Parathyroid adenoma (tissue), 2 donors: Measurements from ENCODE around the gene RAG2.

Source experiments
- H2AFZ ChIP-seq: fragments of 300-600 bp; sonication (generic); one replicate; pipeline ENCODE4 v1.7.0; 2017; ENCODE audit warnings: antibody characterized with exemption, mild to moderate bottlenecking
- H3K27ac ChIP-seq: fragments of 300-600 bp; sonication (generic); one replicate; pipeline ENCODE4 v1.7.0; 2017
- H3K27me3 ChIP-seq: fragments of 300-600 bp; sonication (generic); one replicate; pipeline ENCODE4 v1.7.0; 2017; ENCODE audit warnings: low read length; ENCODE audit not compliant: control insufficient read depth, insufficient read depth
- H3K36me3 ChIP-seq: fragments of 300-600 bp; sonication (generic); one replicate; pipeline ENCODE4 v1.7.0; 2017; ENCODE audit warnings: low read length; ENCODE audit not compliant: control insufficient read depth, insufficient read depth
- H3K4me1 ChIP-seq: fragments of 300-600 bp; sonication (generic); one replicate; pipeline ENCODE4 v1.7.0; 2017; ENCODE audit warnings: control low read depth
- H3K4me2 ChIP-seq: fragments of 300-600 bp; sonication (generic); one replicate; pipeline ENCODE4 v1.7.0; 2017; ENCODE audit warnings: low read length
- H3K4me3 ChIP-seq: fragments of 300-600 bp; sonication (generic); one replicate; pipeline ENCODE4 v1.7.0; 2017; ENCODE audit warnings: low read depth, low read length
- H3K79me2 ChIP-seq: fragments of 300-600 bp; sonication (generic); one replicate; pipeline ENCODE4 v1.7.0; 2017; ENCODE audit warnings: control low read depth
- H3K9ac ChIP-seq: fragments of 300-600 bp; sonication (generic); one replicate; pipeline ENCODE4 v1.7.0; 2017; ENCODE audit warnings: mild to moderate bottlenecking
- H3K9me3 ChIP-seq: fragments of 300-600 bp; sonication (generic); one replicate; pipeline ENCODE4 v1.7.0; 2017; ENCODE audit warnings: low read length; ENCODE audit not compliant: control insufficient read depth
- CTCF ChIP-seq: fragments of 300-600 bp; sonication (generic); IDR thresholded peaks from one replicate; pipeline ENCODE4 v1.7.0; 2017; ENCODE audit warnings: antibody characterized with exemption, mild to moderate bottlenecking
- donor health status: primary hyperparathyroidism.

The RAG2 gene

GRCh38 chr11:36598051-36598450 lies at the start of gene RAG2:
Gene RAG2 (minus strand): TSS chr11:36598236. CDS start chr11:36594168, 4,068 bp downstream.
- no peaks in the 10 kb centered on the region for H3K27me3 ChIP-seq
- H3K79me2 ChIP-seq: no peaks in the 10 kb centered on the region
- no peak within 1 kb of the TSS for H3K4me3 ChIP-seq
- peaks cover 2% of the 10 kb centered on the region for H3K4me1 ChIP-seq
- H3K4me2 ChIP-seq: no peak within 1 kb of the TSS
- H3K36me3 ChIP-seq: no peaks in the 10 kb centered on the region
- no peak within 1 kb of the TSS for H2AFZ ChIP-seq
- H3K9me3 ChIP-seq: no peaks in the 10 kb centered on the region
- TF ChIP-seq CTCF: no peak
- no peak within 1 kb of the TSS for H3K27ac ChIP-seq
- H3K9ac ChIP-seq: no peak within 1 kb of the TSS

- H3K36me3 ChIP-seq: no peaks in the 10 kb centered on the region
- H3K79me2 ChIP-seq: no peaks in the 10 kb centered on the region
- no peak for TF ChIP-seq CTCF
- no peak overlapping the region for H3K4me3 ChIP-seq
- no peaks in the 10 kb centered on the region for H3K4me1 ChIP-seq
- H3K27me3 ChIP-seq: no peaks in the 10 kb centered on the region
- no peaks in the 10 kb centered on the region for H3K9me3 ChIP-seq
- no peak overlapping the region for H3K27ac ChIP-seq
- H3K9ac ChIP-seq: no peak overlapping the region
- no peak overlapping the region for H2AFZ ChIP-seq
- no peak overlapping the region for H3K4me2 ChIP-seq
Observed at GRCh38 chr11:36638556-36638955, 40.5 kb upstream of the RAG2 start.

- H3K79me2 ChIP-seq: no peaks in the 10 kb centered on the region
- H3K4me3 ChIP-seq: no peak overlapping the region
- H3K9ac ChIP-seq: no peak overlapping the region
- H3K4me1 ChIP-seq: no peaks in the 10 kb centered on the region
- no peak overlapping the region for H2AFZ ChIP-seq
- no peak overlapping the region for H3K4me2 ChIP-seq
- no peaks in the 10 kb centered on the region for H3K36me3 ChIP-seq
- TF ChIP-seq CTCF: no peak
- H3K9me3 ChIP-seq: no peaks in the 10 kb centered on the region
- no peak overlapping the region for H3K27ac ChIP-seq
- H3K27me3 ChIP-seq: no peaks in the 10 kb centered on the region
Observed at GRCh38 chr11:36635066-36635862, 37.2 kb upstream of the RAG2 start.

GRCh38 chr11:36631774-36632173 lies 33.7 kb upstream of the RAG2 start:
- H3K9ac ChIP-seq: no peak overlapping the region
- no peaks in the 10 kb centered on the region for H3K4me1 ChIP-seq
- H3K27ac ChIP-seq: no peak overlapping the region
- no peaks in the 10 kb centered on the region for H3K79me2 ChIP-seq
- no peak overlapping the region for H2AFZ ChIP-seq
- H3K4me3 ChIP-seq: no peak overlapping the region
- no peaks in the 10 kb centered on the region for H3K36me3 ChIP-seq
- H3K9me3 ChIP-seq: no peaks in the 10 kb centered on the region
- TF ChIP-seq CTCF: no peak
- H3K4me2 ChIP-seq: no peak overlapping the region
- no peaks in the 10 kb centered on the region for H3K27me3 ChIP-seq

GRCh38 chr11:36628765-36629244 lies 30.8 kb upstream of the RAG2 start:
- Histone ChIP-seq H3K27ac (no peak overlapping the region), H3K36me3 (no peaks in the 10 kb centered on the region), H3K79me2 (no peaks in the 10 kb centered on the region), H3K9me3 (no peaks in the 10 kb centered on the region), H3K27me3 (no peaks in the 10 kb centered on the region), H3K4me2 (no peak overlapping the region), H2AFZ (no peak overlapping the region), H3K4me3 (no peak overlapping the region), H3K9ac (no peak overlapping the region), H3K4me1 (no peaks in the 10 kb centered on the region)
- TF ChIP-seq CTCF: no peak
